T-cell (primary cell): ENCODE measurements around the gene HOMER2. TPM values are rescaled to one million over a fixed set of nuclear protein-coding genes. Genes with fewer than 3 reads are reported as not detected.

Experiments
- ATAC-seq, 4 experiments: fragments of 200-7000 bp in 3 of 4; fragments of 150-1000 bp in 1 of 4; cut with Tn5 transposase; replicated peaks in 1 of 4; 1 replicate in 3 of 4; 2 replicates in 1 of 4; pipeline ENCODE4 v1.10.0; 2021; ENCODE audit warnings: moderate library complexity in 3 of 4, mild to moderate bottlenecking in 2 of 4, moderate number of reproducible peaks in 1 of 4
- CTCF ChIA-PET, 2 donors: fragments of 300-600 bp; sonication (Branson Sonifier 250); formaldehyde crosslinking; loops; one replicate each; lab custom pipeline; 2022; ENCODE audit warnings: antibody characterized with exemption in 2 of 2; lab: Charles Lee
- POLR2A ChIA-PET, 2 donors: fragments of 300-600 bp; sonication (Branson Sonifier 250); formaldehyde crosslinking; loops; one replicate each; lab custom pipeline; 2022; ENCODE audit warnings: antibody characterized with exemption in 2 of 2; lab: Charles Lee
- DNase-seq, 35 experiments: peaks; one replicate each; pipeline versions ENCODE4 v3.0.0 to v3.0.0-alpha.2; 2013 to 2023
- H3K27ac ChIP-seq: one replicate; pipeline ENCODE4 v1.5.1; 2013; ENCODE audit warnings: low read length
- H3K27me3 ChIP-seq, 2 experiments: replicated peaks in 1 of 2; 1 replicate in 1 of 2; 2 replicates in 1 of 2; pipeline versions ENCODE4 v1.6.1 to v1.7.0; 2013; ENCODE audit warnings: low read length in 1 of 2, mixed read lengths in 1 of 2; ENCODE audit not compliant: control insufficient read depth in 2 of 2, insufficient read depth in 2 of 2; ENCODE audit errors: extremely low read depth in 1 of 2
- H3K36me3 ChIP-seq, 2 donors: 1 replicate in 1 of 2; 2 replicates in 1 of 2; pipeline versions ENCODE4 v1.6.1 to v1.7.0; 2013; ENCODE audit warnings: low read length in 1 of 2; ENCODE audit not compliant: control insufficient read depth in 2 of 2, insufficient read depth in 1 of 2; ENCODE audit errors: extremely low read depth in 1 of 2
- H3K4me1 ChIP-seq, 2 experiments: 1 replicate in 1 of 2; 2 replicates in 1 of 2; pipeline versions ENCODE4 v1.6.1 to v1.7.0; 2013; ENCODE audit warnings: low read length in 2 of 2, mixed read lengths in 1 of 2; ENCODE audit not compliant: insufficient read depth in 2 of 2, control insufficient read depth in 1 of 2; ENCODE audit errors: extremely low read depth in 1 of 2
- H3K4me3 ChIP-seq, 2 donors: 1 replicate in 1 of 2; 2 replicates in 1 of 2; pipeline versions ENCODE4 v1.5.1 to v1.7.0; 2013; ENCODE audit warnings: mild to moderate bottlenecking in 2 of 2, low read length in 1 of 2, moderate library complexity in 1 of 2; ENCODE audit not compliant: control insufficient read depth in 1 of 2; ENCODE audit errors: extremely low read depth in 1 of 2
- H3K9me3 ChIP-seq: 2 replicates; pipeline ENCODE4 v1.7.0; 2013
- H3K27ac Mint-ChIP-seq, 2 donors: one replicate each; pipeline ENCODE4 v1.8.0; 2020 to 2021; ENCODE audit warnings: mild to moderate bottlenecking in 2 of 2, mixed read lengths in 2 of 2
- H3K27me3 Mint-ChIP-seq, 2 donors: one replicate each; pipeline ENCODE4 v1.8.0; 2021 to 2022; ENCODE audit warnings: mixed read lengths in 2 of 2
- H3K36me3 Mint-ChIP-seq: one replicate; pipeline ENCODE4 v1.8.0; 2021; ENCODE audit warnings: mixed read lengths
- H3K4me1 Mint-ChIP-seq, 3 donors: one replicate each; pipeline ENCODE4 v1.8.0; 2020 to 2022; ENCODE audit warnings: mixed read lengths in 3 of 3, mild to moderate bottlenecking in 1 of 3
- H3K4me3 Mint-ChIP-seq, 3 donors: one replicate each; pipeline ENCODE4 v1.8.0; 2020 to 2022; ENCODE audit warnings: mild to moderate bottlenecking in 3 of 3, mixed read lengths in 3 of 3, moderate library complexity in 3 of 3
- H3K9me3 Mint-ChIP-seq, 3 donors: one replicate each; pipeline ENCODE4 v1.8.0; 2020 to 2022; ENCODE audit warnings: mixed read lengths in 3 of 3
- WGBS: methylation state at CpG from one replicate; pipeline ENCODE4 v1.1.5; 2013; ENCODE audit warnings: missing lambda C conversion rate; ENCODE audit not compliant: insufficient coverage; 5-methylcytosine and 5-hydroxymethylcytosine counted together
- total RNA-seq, 35 experiments: library from RNA in 6 of 35; stranded (reverse) in 6 of 35; fragments of 120-200 nt in 1 of 35; gene quantifications; one replicate each; pipeline versions ENCODE4 v1.2.1 to v1.2.4 and lab custom pipeline; 2013 to 2026

The HOMER2 gene
- total RNA-seq, 5 donors from 2014 or later (not counting 1 experiment from before 2014, with no cell fraction given), result 2.7 to 9.1 (median 7.3) TPM

GRCh38 chr15:82878325-82878724, 74.2 kb downstream of the HOMER2 start:
- Histone ChIP-seq H3K4me1 (no peaks in the 10 kb centered on the region), H3K27me3 (no peaks in the 10 kb centered on the region), H3K36me3 (no peaks in the 10 kb centered on the region), H3K4me3 (no peak overlapping the region), H3K27ac (no peak overlapping the region), H3K9me3 (no peaks in the 10 kb centered on the region)
- no peak overlapping the region for H3K4me3 Mint-ChIP-seq
- no peaks in the 10 kb centered on the region for H3K27me3 Mint-ChIP-seq
- no peak overlapping the region for H3K27ac Mint-ChIP-seq
- no peaks in the 10 kb centered on the region for H3K4me1 Mint-ChIP-seq
- CTCF ChIA-PET, result no interaction called here
- no peak for DNase-seq
- whole genome bisulfite sequencing, result 100% methylated on average over 1 of the region's 5 CpGs
- ATAC-seq, result no peak
- POLR2A ChIA-PET, result no interaction called here
- H3K36me3 Mint-ChIP-seq, result no peaks in the 10 kb centered on the region
- H3K9me3 Mint-ChIP-seq, result no peaks in the 10 kb centered on the region

DNA sequence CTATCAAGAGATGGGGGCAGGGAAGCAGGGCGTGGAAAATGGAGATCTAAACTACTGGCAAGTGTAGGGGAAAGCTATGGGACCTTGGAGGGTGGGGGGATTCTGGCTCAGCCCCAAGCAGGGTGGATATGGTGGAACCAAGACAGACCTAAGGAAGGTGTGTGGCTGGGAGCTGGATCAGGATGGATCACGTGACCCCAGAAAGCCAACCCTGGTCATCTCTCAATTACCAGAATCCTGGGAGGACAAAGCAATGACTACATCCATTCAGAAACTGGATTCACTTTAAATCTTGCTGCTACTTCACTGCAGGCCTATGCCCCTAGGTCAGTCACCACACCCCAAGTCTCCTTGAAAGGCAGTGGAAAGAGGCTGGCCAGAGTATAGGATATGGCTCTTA, 74.7 kb downstream of the HOMER2 start:
- Histone ChIP-seq H3K4me1 (no peaks in the 10 kb centered on the region), H3K36me3 (no peaks in the 10 kb centered on the region), H3K27ac (no peak overlapping the region), H3K27me3 (no peaks in the 10 kb centered on the region), H3K9me3 (no peaks in the 10 kb centered on the region), H3K4me3 (no peak overlapping the region)
- Mint-ChIP-seq H3K4me1 (no peaks in the 10 kb centered on the region), H3K9me3 (no peaks in the 10 kb centered on the region), H3K27me3 (no peaks in the 10 kb centered on the region), H3K36me3 (no peaks in the 10 kb centered on the region), H3K4me3 (no peak overlapping the region), H3K27ac (no peak overlapping the region)
- no peak for DNase-seq
- 62% methylated on average over 1 of the region's 2 CpGs for WGBS
- ChIA-PET CTCF (no interaction called here), POLR2A (no interaction called here)
- no peak for ATAC-seq

- peaks cover 4 to 5% of the 10 kb centered on the region in 2 donors for H3K27me3 Mint-ChIP-seq
- H3K36me3 Mint-ChIP-seq, result no peaks in the 10 kb centered on the region
- H3K4me1 Mint-ChIP-seq, result no peaks in the 10 kb centered on the region
- Histone ChIP-seq H3K27me3 (peaks cover 0 to 2% of the 10 kb centered on the region in 2 experiments), H3K4me3 (no peak overlapping the region), H3K36me3 (no peaks in the 10 kb centered on the region), H3K27ac (no peak overlapping the region), H3K9me3 (no peaks in the 10 kb centered on the region), H3K4me1 (no peaks in the 10 kb centered on the region)
- no peak for ATAC-seq
- DNase-seq, result no peak
- ChIA-PET CTCF (no interaction called here), POLR2A (no interaction called here)
- H3K9me3 Mint-ChIP-seq, result no peaks in the 10 kb centered on the region
- H3K4me3 Mint-ChIP-seq, result no peak overlapping the region
- 90% methylated on average over 7 of the region's 7 CpGs for WGBS
- no peak overlapping the region for H3K27ac Mint-ChIP-seq
Measured at GRCh38 chr15:82875411-82876003, 77.0 kb downstream of the HOMER2 start.

DNA sequence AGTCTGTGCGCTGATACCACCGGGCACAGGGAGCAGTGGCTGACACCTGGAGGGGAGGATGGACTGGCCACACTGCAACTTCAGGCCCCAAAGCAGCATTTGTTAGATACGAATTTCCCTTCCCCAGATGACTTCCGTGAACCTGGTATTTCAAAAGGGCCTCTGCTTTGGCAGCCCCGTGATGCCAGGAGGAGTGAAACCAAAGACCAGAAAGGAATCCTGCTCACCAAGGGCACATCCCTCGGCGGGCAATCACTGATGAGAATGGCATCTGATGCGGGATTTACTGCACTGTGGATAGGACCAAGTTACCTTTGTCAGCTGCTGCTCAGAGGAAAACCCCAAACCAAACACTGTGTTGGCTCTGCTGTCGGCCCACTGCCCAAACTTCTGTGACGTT, 77.6 kb downstream of the HOMER2 start:
- Mint-ChIP-seq H3K4me1 (no peaks in the 10 kb centered on the region), H3K4me3 (no peak overlapping the region), H3K27ac (no peak overlapping the region), H3K9me3 (no peaks in the 10 kb centered on the region), H3K27me3 (peaks cover 4 to 5% of the 10 kb centered on the region in 2 donors), H3K36me3 (no peaks in the 10 kb centered on the region)
- H3K9me3 ChIP-seq, result no peaks in the 10 kb centered on the region
- H3K27me3 ChIP-seq, result peaks cover 0 to 4% of the 10 kb centered on the region in 2 experiments
- no peak overlapping the region for H3K27ac ChIP-seq
- POLR2A ChIA-PET, result no interaction called here
- H3K36me3 ChIP-seq, result no peaks in the 10 kb centered on the region
- DNase-seq (no peak), ATAC-seq (no peak)
- H3K4me3 ChIP-seq, result no peak overlapping the region
- WGBS, result 97% methylated on average over 7 of the region's 10 CpGs
- H3K4me1 ChIP-seq, result no peaks in the 10 kb centered on the region
- CTCF ChIA-PET, result no interaction called here

GRCh38 chr15:82874267-82874666, 78.3 kb downstream of the HOMER2 start:
- H3K4me1 Mint-ChIP-seq, result no peaks in the 10 kb centered on the region
- H3K4me1 ChIP-seq, result no peaks in the 10 kb centered on the region
- 43% methylated on average over 1 of the region's 1 CpG for WGBS
- CTCF ChIA-PET, result no interaction called here
- no peaks in the 10 kb centered on the region for H3K36me3 Mint-ChIP-seq
- H3K27ac ChIP-seq, result no peak overlapping the region
- DNase-seq (no peak), ATAC-seq (no peak)
- no peaks in the 10 kb centered on the region for H3K9me3 ChIP-seq
- H3K9me3 Mint-ChIP-seq, result no peaks in the 10 kb centered on the region
- H3K4me3 ChIP-seq, result no peak overlapping the region
- peaks cover 0 to 4% of the 10 kb centered on the region in 2 experiments for H3K27me3 ChIP-seq
- no peak overlapping the region for H3K4me3 Mint-ChIP-seq
- no peaks in the 10 kb centered on the region for H3K36me3 ChIP-seq
- POLR2A ChIA-PET, result no interaction called here
- H3K27ac Mint-ChIP-seq, result no peak overlapping the region
- H3K27me3 Mint-ChIP-seq, result peaks cover 4 to 5% of the 10 kb centered on the region in 2 donors

GRCh38 chr15:82873000-82873680, 79.4 kb downstream of the HOMER2 start:
- no peaks in the 10 kb centered on the region for H3K4me1 Mint-ChIP-seq
- H3K4me3 ChIP-seq, result no peak overlapping the region
- no peaks in the 10 kb centered on the region for H3K9me3 Mint-ChIP-seq
- DNase-seq (no peak), ATAC-seq (no peak)
- no peak overlapping the region for H3K4me3 Mint-ChIP-seq
- no peaks in the 10 kb centered on the region for H3K36me3 ChIP-seq
- H3K36me3 Mint-ChIP-seq, result no peaks in the 10 kb centered on the region
- no peaks in the 10 kb centered on the region for H3K9me3 ChIP-seq
- peaks cover 0 to 4% of the 10 kb centered on the region in 2 experiments for H3K27me3 ChIP-seq
- H3K27ac ChIP-seq, result no peak overlapping the region
- ChIA-PET CTCF (no interaction called here), POLR2A (no interaction called here)
- 62% methylated on average over 5 of the region's 7 CpGs for WGBS
- no peak overlapping the region for H3K27ac Mint-ChIP-seq
- H3K4me1 ChIP-seq, result no peaks in the 10 kb centered on the region
- H3K27me3 Mint-ChIP-seq, result peaks cover 4 to 5% of the 10 kb centered on the region in 2 donors
